Smooth muscle cell (in vitro differentiated cells): ENCODE measurements around the gene XPR1. TPM values are rescaled to one million over a fixed set of nuclear protein-coding genes. Genes with fewer than 3 reads are reported as not detected.

Experiments
- DNase-seq: peaks from one replicate; lab custom pipeline; 2025; ENCODE audit not compliant: unreplicated experiment; lab: John Stamatoyannopoulos, UW
- H2AFZ ChIP-seq: fragments of 200-600 bp; sonication (generic); 2 replicates; pipeline ENCODE4 v1.6.0; 2016; ENCODE audit warnings: antibody characterized with exemption, low read depth, mild to moderate bottlenecking
- H3F3A ChIP-seq: fragments of 200-600 bp; sonication (generic); 2 replicates; pipeline ENCODE4 v1.6.0; 2017; ENCODE audit warnings: antibody characterized with exemption, low read depth
- H3K27ac ChIP-seq: fragments of 200-600 bp; sonication (generic); 2 replicates; pipeline ENCODE4 v1.5.1; 2016; ENCODE audit warnings: low read depth, mild to moderate bottlenecking
- H3K27me3 ChIP-seq: fragments of 200-600 bp; sonication (generic); 2 replicates; pipeline ENCODE4 v1.6.1; 2016; ENCODE audit warnings: low read depth, mild to moderate bottlenecking
- H3K36me3 ChIP-seq: fragments of 200-600 bp; sonication (generic); 2 replicates; pipeline ENCODE4 v1.5.1; 2016; ENCODE audit warnings: low read depth
- H3K4me1 ChIP-seq: fragments of 200-600 bp; sonication (generic); 2 replicates; pipeline ENCODE4 v1.5.1; 2016; ENCODE audit warnings: low read depth
- H3K4me2 ChIP-seq: fragments of 200-600 bp; sonication (generic); 2 replicates; pipeline ENCODE4 v1.6.0; 2016; ENCODE audit warnings: mild to moderate bottlenecking
- H3K4me3 ChIP-seq: fragments of 200-600 bp; sonication (generic); 2 replicates; pipeline ENCODE4 v1.5.1; 2016; ENCODE audit warnings: mild to moderate bottlenecking
- H3K79me2 ChIP-seq: fragments of 200-600 bp; sonication (generic); 2 replicates; pipeline ENCODE4 v1.6.0; 2016; ENCODE audit warnings: low read depth, mild to moderate bottlenecking
- H3K9ac ChIP-seq: fragments of 200-600 bp; sonication (generic); 2 replicates; pipeline ENCODE4 v1.6.0; 2016; ENCODE audit warnings: low read depth
- H3K9me3 ChIP-seq: fragments of 200-600 bp; sonication (generic); replicated peaks from 2 replicates; pipeline ENCODE4 v1.5.1; 2016; ENCODE audit warnings: low read depth
- H4K20me1 ChIP-seq: fragments of 200-600 bp; sonication (generic); 2 replicates; pipeline ENCODE4 v1.6.0; 2016; ENCODE audit warnings: low read depth
- CTCF ChIP-seq: fragments of 200-600 bp; sonication (generic); IDR thresholded peaks from 2 replicates; pipeline ENCODE4 v1.5.1; 2017; ENCODE audit warnings: borderline replicate concordance, mild to moderate bottlenecking, antibody characterized with exemption; ENCODE audit not compliant: insufficient read depth, poor library complexity, severe bottlenecking
- WGBS: methylation state at CpG from one replicate; pipeline ENCODE4 v1.1.7; 2016; ENCODE audit warnings: low lambda C conversion rate; 5-methylcytosine and 5-hydroxymethylcytosine counted together
- polyA plus RNA-seq: library from polyadenylated mRNA; unstranded; fragments of >200 nt; fragmentation: Nextera tagmentation; extraction: Ambion mirVana; gene quantifications from 2 replicates; pipeline ENCODE4 v1.2.1, GENCODE V29; 2016
- total RNA-seq: library from RNA; depleted of rRNA; stranded (reverse); fragments of >200 nt; gene quantifications from 2 replicates; pipeline ENCODE4 v1.2.3, GENCODE V29; 2014

The XPR1 gene
- total and polyA plus RNA-seq, 2 experiments from 2014 or later, result 9.5 to 27.6 TPM

GRCh38 chr1:180899262-180899661, 267.4 kb downstream of the XPR1 start:
- Histone ChIP-seq H3K4me1 (peaks cover 5% of the 10 kb centered on the region), H3K4me2 (no peak overlapping the region), H3K4me3 (no peak overlapping the region), H3K36me3 (no peaks in the 10 kb centered on the region), H3K9me3 (no peaks in the 10 kb centered on the region), H4K20me1 (no peaks in the 10 kb centered on the region), H3K79me2 (no peaks in the 10 kb centered on the region), H2AFZ (no peak overlapping the region), H3F3A (no peaks in the 10 kb centered on the region), H3K9ac (no peak overlapping the region), H3K27ac (no peak overlapping the region), H3K27me3 (no peaks in the 10 kb centered on the region)
- DNase-seq, result no peak
- TF ChIP-seq CTCF, result no peak
- 91% methylated on average over 7 of the region's 7 CpGs for WGBS

- H3K4me3 ChIP-seq, result no peak overlapping the region
- no peaks in the 10 kb centered on the region for H3K36me3 ChIP-seq
- DNase-seq, result no peak
- H3K4me1 ChIP-seq, result peaks cover 5% of the 10 kb centered on the region
- H3K27ac ChIP-seq, result no peak overlapping the region
- no peaks in the 10 kb centered on the region for H3K27me3 ChIP-seq
- no peaks in the 10 kb centered on the region for H3K9me3 ChIP-seq
- H3K9ac ChIP-seq, result no peak overlapping the region
- WGBS, result 88% methylated on average over 13 of the region's 13 CpGs
- no peaks in the 10 kb centered on the region for H3K79me2 ChIP-seq
- no peak overlapping the region for H3K4me2 ChIP-seq
- H3F3A ChIP-seq, result no peaks in the 10 kb centered on the region
- no peaks in the 10 kb centered on the region for H4K20me1 ChIP-seq
- no peak overlapping the region for H2AFZ ChIP-seq
- no peak for TF ChIP-seq CTCF
These were observed 269.5 kb downstream of the XPR1 start for GRCh38 chr1:180901076-180901990.

- DNase-seq, result no peak
These were observed 270.7 kb downstream of the XPR1 start for GRCh38 chr1:180902541-180902940.

More at GRCh38 chr1:180902541-180902940, 270.7 kb downstream of the XPR1 start:
- Histone ChIP-seq H2AFZ (no peak overlapping the region), H3K9ac (no peak overlapping the region), H4K20me1 (no peaks in the 10 kb centered on the region), H3K4me2 (no peak overlapping the region), H3K27ac (no peak overlapping the region), H3K4me1 (peaks cover 5% of the 10 kb centered on the region), H3K79me2 (no peaks in the 10 kb centered on the region), H3K9me3 (no peaks in the 10 kb centered on the region), H3F3A (no peaks in the 10 kb centered on the region), H3K4me3 (no peak overlapping the region), H3K36me3 (no peaks in the 10 kb centered on the region), H3K27me3 (no peaks in the 10 kb centered on the region)
- TF ChIP-seq CTCF, result no peak
- WGBS, result 93% methylated on average over 3 of the region's 3 CpGs
